IMR-90 (cell line): Measurements from ENCODE around the gene SNX15. TPM values are rescaled to one million over a fixed set of nuclear protein-coding genes. Genes with fewer than 3 reads are reported as not detected.

Experiments
- ATAC-seq: fragments of 200-7000 bp; cut with Tn5 transposase; 2 replicates; pipeline ENCODE4 v1.9.1; 2020; ENCODE audit warnings: low read depth, mild to moderate bottlenecking, moderate library complexity
- BruUV-seq: library from RNA; stranded (reverse); fragments of 400-500 nt; replicated peaks from 2 replicates; lab custom pipeline; 2021; lab: Mats Ljungman, UMichigan
- CTCF ChIA-PET: fragments of 300-600 bp; formaldehyde crosslinking; extraction: SDS; loops from one replicate; lab custom pipeline; 2021; ENCODE audit warnings: antibody characterized with exemption; lab: Yijun Ruan, JAX
- POLR2A ChIA-PET: fragments of 300-600 bp; sonication (Branson Sonifier 250); formaldehyde crosslinking; loops from one replicate; lab custom pipeline; 2022; ENCODE audit warnings: antibody characterized with exemption; ENCODE audit not compliant: unreplicated experiment; lab: Charles Lee
- DNase-seq: peaks from one replicate; pipeline ENCODE4 v3.0.0; 2013
- H2AFZ ChIP-seq: replicated peaks from 2 replicates; pipeline ENCODE3; 2013; ENCODE audit warnings: low read length, mild to moderate bottlenecking; ENCODE audit not compliant: poor library complexity
- H2AK5ac ChIP-seq: 2 replicates; pipeline ENCODE4 v1.6.1; 2013; ENCODE audit warnings: low read depth, low read length, inconsistent platforms
- H2AK9ac ChIP-seq: replicated peaks from 2 replicates; pipeline ENCODE3; 2013; ENCODE audit warnings: mild to moderate bottlenecking, low read depth, low read length, moderate library complexity; ENCODE audit not compliant: poor library complexity
- H2BK120ac ChIP-seq: 2 replicates; pipeline ENCODE4 v1.6.1; 2013; ENCODE audit warnings: low read depth, low read length, inconsistent platforms
- H2BK15ac ChIP-seq: 3 replicates; pipeline ENCODE4 v1.6.1; 2013; ENCODE audit warnings: low read depth, low read length, inconsistent platforms
- H2BK20ac ChIP-seq: 2 replicates; pipeline ENCODE4 v1.6.1; 2013; ENCODE audit warnings: low read depth, mild to moderate bottlenecking, inconsistent platforms, low read length, moderate library complexity
- H2BK5ac ChIP-seq: 2 replicates; pipeline ENCODE4 v1.6.1; 2013; ENCODE audit warnings: mild to moderate bottlenecking, low read depth, low read length, inconsistent platforms; ENCODE audit not compliant: poor library complexity, severe bottlenecking
- H3K14ac ChIP-seq: replicated peaks from 2 replicates; pipeline ENCODE4 v1.6.1; 2013; ENCODE audit warnings: low read depth, low read length, inconsistent platforms
- H3K18ac ChIP-seq: 2 replicates; pipeline ENCODE4 v1.6.1; 2013; ENCODE audit warnings: low read depth, low read length, control low read depth
- H3K23ac ChIP-seq: 2 replicates; pipeline ENCODE4 v1.6.1; 2013; ENCODE audit warnings: low read depth, low read length, inconsistent platforms
- H3K27ac ChIP-seq: 2 replicates; pipeline ENCODE4 v1.5.1; 2013; ENCODE audit warnings: mild to moderate bottlenecking, control low read depth, low read length; ENCODE audit not compliant: insufficient read depth
- H3K27me3 ChIP-seq: 2 replicates; pipeline ENCODE4 v1.6.1; 2013; ENCODE audit warnings: low read length; ENCODE audit not compliant: control insufficient read depth, insufficient read depth
- H3K36me3 ChIP-seq: 2 replicates; pipeline ENCODE4 v1.6.1; 2013; ENCODE audit warnings: low read length, mixed read lengths; ENCODE audit not compliant: control insufficient read depth, insufficient read depth
- H3K4ac ChIP-seq: 2 replicates; pipeline ENCODE4 v1.6.1; 2013; ENCODE audit warnings: low read depth, low read length, inconsistent platforms
- H3K4me1 ChIP-seq: 2 replicates; pipeline ENCODE4 v1.6.1; 2013; ENCODE audit warnings: low read length, mixed read lengths; ENCODE audit not compliant: control insufficient read depth, insufficient read depth
- H3K4me2 ChIP-seq: 2 replicates; pipeline ENCODE4 v1.6.1; 2013; ENCODE audit warnings: low read depth, mild to moderate bottlenecking, control low read depth, low read length, moderate library complexity
- H3K4me3 ChIP-seq: 2 replicates; pipeline ENCODE4 v1.5.1; 2013; ENCODE audit warnings: low read depth, mild to moderate bottlenecking, control low read depth, low read length, moderate library complexity; ENCODE audit not compliant: insufficient read depth
- H3K56ac ChIP-seq: 2 replicates; pipeline ENCODE4 v1.6.1; 2013; ENCODE audit warnings: low read length, inconsistent platforms; ENCODE audit not compliant: insufficient read depth; ENCODE audit errors: extremely low read depth
- H3K79me1 ChIP-seq, 2 experiments: 2 replicates each; pipeline ENCODE4 v1.6.1; 2013; ENCODE audit warnings: low read length in 2 of 2, inconsistent platforms in 1 of 2, low read depth in 1 of 2
- H3K9ac ChIP-seq: 2 replicates; pipeline ENCODE4 v1.6.1; 2013; ENCODE audit warnings: low read depth, low read length, control low read depth
- H3K9me1 ChIP-seq: 2 replicates; pipeline ENCODE4 v1.6.1; 2013; ENCODE audit warnings: low read length, inconsistent platforms; ENCODE audit not compliant: insufficient read depth
- H3K9me3 ChIP-seq: 2 replicates; pipeline ENCODE4 v1.6.1; 2013; ENCODE audit warnings: low read length; ENCODE audit not compliant: control insufficient read depth, insufficient read depth
- H4K20me1 ChIP-seq: 2 replicates; pipeline ENCODE4 v1.6.1; 2013; ENCODE audit warnings: low read length, inconsistent platforms; ENCODE audit not compliant: insufficient read depth
- H4K5ac ChIP-seq: 2 replicates; pipeline ENCODE4 v1.6.1; 2013; ENCODE audit warnings: mild to moderate bottlenecking, low read depth, low read length, control low read depth
- H4K8ac ChIP-seq, 2 experiments: 2 replicates each; pipeline ENCODE4 v1.6.1; 2013; ENCODE audit warnings: low read depth in 2 of 2, low read length in 2 of 2, control low read depth in 1 of 2, inconsistent platforms in 1 of 2
- H4K91ac ChIP-seq: 2 replicates; pipeline ENCODE4 v1.6.1; 2013; ENCODE audit warnings: low read depth, low read length, inconsistent platforms; ENCODE audit not compliant: insufficient read depth
- BHLHE40 ChIP-seq: fragments of 150-350 bp; IDR thresholded peaks from 2 replicates; pipeline ENCODE4 v1.6.1; 2016; ENCODE audit warnings: mild to moderate bottlenecking, low read depth, low read length
- CEBPB ChIP-seq: IDR thresholded peaks from 2 replicates; pipeline ENCODE4 v1.6.1; 2012; ENCODE audit warnings: low read depth, low read length, improper control_type of control experiment
- CHD1 ChIP-seq: IDR thresholded peaks from 2 replicates; pipeline ENCODE4 v1.6.1; 2012; ENCODE audit warnings: low read depth, low read length, improper control_type of control experiment
- FOS ChIP-seq: fragments of 150-350 bp; IDR thresholded peaks from 2 replicates; pipeline ENCODE4 v1.6.1; 2016; ENCODE audit warnings: low read depth, low read length
- MAFK ChIP-seq: IDR thresholded peaks from 2 replicates; pipeline ENCODE4 v1.6.1; 2012; ENCODE audit warnings: low read depth, low read length, improper control_type of control experiment
- MAZ ChIP-seq: IDR thresholded peaks from 2 replicates; pipeline ENCODE4 v1.6.1; 2012; ENCODE audit warnings: low read depth, mild to moderate bottlenecking, low read length, improper control_type of control experiment, moderate library complexity, borderline replicate concordance
- MXI1 ChIP-seq: IDR thresholded peaks from 2 replicates; pipeline ENCODE4 v1.6.1; 2012; ENCODE audit warnings: low read depth, mild to moderate bottlenecking, low read length, moderate library complexity, borderline replicate concordance
- NFE2L2 ChIP-seq: fragments of 150-350 bp; IDR thresholded peaks from 2 replicates; pipeline ENCODE4 v1.6.1; 2016; ENCODE audit warnings: low read depth, mild to moderate bottlenecking, low read length
- POLR2A ChIP-seq: IDR thresholded peaks from 2 replicates; pipeline ENCODE4 v1.6.1; 2012; ENCODE audit warnings: mild to moderate bottlenecking, low read depth, low read length
- RAD21 ChIP-seq: IDR thresholded peaks from 2 replicates; pipeline ENCODE4 v1.6.1; 2012; ENCODE audit warnings: low read length, improper control_type of control experiment
- RCOR1 ChIP-seq: IDR thresholded peaks from 2 replicates; pipeline ENCODE4 v1.6.1; 2012; ENCODE audit warnings: mild to moderate bottlenecking, low read length, improper control_type of control experiment; ENCODE audit not compliant: insufficient replicate concordance
- RFX5 ChIP-seq: IDR thresholded peaks from 2 replicates; pipeline ENCODE4 v1.8.0; 2012; ENCODE audit warnings: low read depth, mild to moderate bottlenecking, low read length, moderate library complexity
- SMC3 ChIP-seq: fragments of 150-350 bp; IDR thresholded peaks from 2 replicates; pipeline ENCODE4 v1.6.1; 2016; ENCODE audit warnings: low read depth, mild to moderate bottlenecking, antibody characterized with exemption, low read length, moderate library complexity
- USF2 ChIP-seq: fragments of 150-350 bp; IDR thresholded peaks from 2 replicates; pipeline ENCODE4 v1.6.1; 2017; ENCODE audit warnings: mild to moderate bottlenecking, antibody characterized with exemption, low read length, low read depth
- WGBS, 2 experiments: methylation state at CpG; one replicate each; pipeline versions ENCODE4 v1.1.5 to v1.1.7; 2013; ENCODE audit warnings: missing lambda C conversion rate in 2 of 2; ENCODE audit not compliant: insufficient read length in 1 of 2; ENCODE audit errors: extremely low coverage in 2 of 2; 5-methylcytosine and 5-hydroxymethylcytosine counted together
- dilution Hi-C: fragments of 300-500 bp; cut with HindIII; formaldehyde crosslinking; loops from one replicate; pipeline ENCODE4 v1.14.3; 2018; ENCODE audit warnings: low sequenced_read_pairs; ENCODE audit not compliant: unreplicated experiment
- in situ Hi-C: fragments of 300-500 bp; cut with MboI; formaldehyde crosslinking; loops from 3 replicates; pipeline ENCODE4 v1.14.3; 2019; ENCODE audit warnings: low sequenced_read_pairs, inconsistent platforms, mixed read lengths
- intact Hi-C: fragments of 100-400 bp; cut with micrococcal nuclease; formaldehyde crosslinking; loops from 2 replicates; pipeline ENCODE4 v1.10.0; 2022
- polyA plus RNA-seq, 3 experiments: library from polyadenylated mRNA; depleted of rRNA; stranded (reverse); fragments of >200 nt; gene quantifications; 2 replicates each; pipeline ENCODE4 v1.2.3, GENCODE V29; 2012; ENCODE audit warnings: low replicate concordance in 1 of 3
- total RNA-seq: library from RNA; depleted of rRNA; stranded (reverse); fragments of >200 nt; gene quantifications from 2 replicates; pipeline ENCODE4 v1.2.3, GENCODE V29; 2012
- TF ChIP-seq, protein P1 (sequence below): conservative IDR thresholded peaks from 2 replicates; pipeline ENCODE4 v1.5.1; 2012; ENCODE audit warnings: mild to moderate bottlenecking, low read depth, low read length, improper control_type of control experiment
- TF ChIP-seq, protein P2 (sequence below): fragments of 150-350 bp; IDR thresholded peaks from 2 replicates; pipeline ENCODE4 v1.6.1; 2016; ENCODE audit warnings: low read depth, mild to moderate bottlenecking, low read length, moderate library complexity, borderline replicate concordance

Gene SNX15
- total and polyA plus RNA-seq, 2 of the 4 experiments (the other 2 are of a cell fraction): 9.0 to 16.3 TPM

DNA sequence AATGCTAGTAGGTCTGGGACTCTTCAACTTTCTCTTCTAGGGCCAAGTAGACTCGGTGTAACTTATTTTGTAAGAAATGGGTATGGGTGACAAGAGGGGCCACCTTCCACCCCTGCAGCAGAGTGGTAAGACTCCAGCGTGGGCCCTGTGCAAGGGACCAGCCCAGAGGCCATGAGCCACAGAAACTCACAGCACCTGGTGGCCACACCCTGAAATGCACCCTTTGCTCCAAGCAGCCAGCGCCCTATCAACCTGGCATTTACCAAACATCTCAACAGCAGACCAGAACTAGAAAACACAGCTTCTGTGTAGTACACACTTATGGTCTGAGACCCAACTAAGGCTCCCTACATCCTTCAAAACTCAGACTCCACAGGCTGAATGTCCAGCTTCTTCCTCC is 50.9 kb downstream of the SNX15 start:
- Histone ChIP-seq H4K91ac (no peak overlapping the region), H3K4me3 (no peak overlapping the region), H3K79me1 (peaks cover 29 to 49% of the 10 kb centered on the region in 2 experiments), H2AK5ac (no peak overlapping the region), H3K14ac (no peak overlapping the region), H2BK15ac (no peak overlapping the region), H3K56ac (no peak overlapping the region), H2AFZ (no peak overlapping the region), H2AK9ac (no peak overlapping the region), H3K4me1 (no peaks in the 10 kb centered on the region), H3K9me3 (no peaks in the 10 kb centered on the region), H3K18ac (no peak overlapping the region), H3K27me3 (no peaks in the 10 kb centered on the region), H2BK5ac (no peak overlapping the region), H3K9ac (no peak overlapping the region), H3K4me2 (no peak overlapping the region), H4K5ac (no peak overlapping the region), H4K8ac (no peak overlapping the region), H3K9me1 (no peaks in the 10 kb centered on the region; the same call in 1 of the 2 replicates), H3K36me3 (peaks cover 2% of the 10 kb centered on the region), H2BK120ac (no peak overlapping the region), H3K27ac (no peak overlapping the region), H4K20me1 (no peaks in the 10 kb centered on the region), H3K23ac (no peak overlapping the region), H3K4ac (no peak overlapping the region), H2BK20ac (no peak overlapping the region)
- ChIA-PET CTCF (no interaction called here), POLR2A (no interaction called here)
- dilution Hi-C loops (no loop called here), in situ Hi-C loops (no loop called here), intact Hi-C loops (no loop called here)
- WGBS, 2 experiments: 40% methylated on average over 1 of the region's 3 CpGs; no CpG with 5 or more reads in 1 of the 2 experiments
- DNase-seq: peak; percentile 17
- peak; percentile 71 for ATAC-seq
- no TSS peak for BruUV-seq
- TF ChIP-seq, protein P1, sequence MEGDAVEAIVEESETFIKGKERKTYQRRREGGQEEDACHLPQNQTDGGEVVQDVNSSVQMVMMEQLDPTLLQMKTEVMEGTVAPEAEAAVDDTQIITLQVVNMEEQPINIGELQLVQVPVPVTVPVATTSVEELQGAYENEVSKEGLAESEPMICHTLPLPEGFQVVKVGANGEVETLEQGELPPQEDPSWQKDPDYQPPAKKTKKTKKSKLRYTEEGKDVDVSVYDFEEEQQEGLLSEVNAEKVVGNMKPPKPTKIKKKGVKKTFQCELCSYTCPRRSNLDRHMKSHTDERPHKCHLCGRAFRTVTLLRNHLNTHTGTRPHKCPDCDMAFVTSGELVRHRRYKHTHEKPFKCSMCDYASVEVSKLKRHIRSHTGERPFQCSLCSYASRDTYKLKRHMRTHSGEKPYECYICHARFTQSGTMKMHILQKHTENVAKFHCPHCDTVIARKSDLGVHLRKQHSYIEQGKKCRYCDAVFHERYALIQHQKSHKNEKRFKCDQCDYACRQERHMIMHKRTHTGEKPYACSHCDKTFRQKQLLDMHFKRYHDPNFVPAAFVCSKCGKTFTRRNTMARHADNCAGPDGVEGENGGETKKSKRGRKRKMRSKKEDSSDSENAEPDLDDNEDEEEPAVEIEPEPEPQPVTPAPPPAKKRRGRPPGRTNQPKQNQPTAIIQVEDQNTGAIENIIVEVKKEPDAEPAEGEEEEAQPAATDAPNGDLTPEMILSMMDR: peak; percentile 43
- TF ChIP-seq CHD1 (no peak), MXI1 (no peak), MAFK (no peak), FOS (no peak), BHLHE40 (no peak), MAZ (no peak), RAD21 (peak; percentile 51), RCOR1 (no peak), CEBPB (no peak), POLR2A (no peak), USF2 (no peak), SMC3 (peak; percentile 39; the same call in 1 of the 2 replicates), NFE2L2 (no peak), RFX5 (no peak)
- TF ChIP-seq, protein P2, sequence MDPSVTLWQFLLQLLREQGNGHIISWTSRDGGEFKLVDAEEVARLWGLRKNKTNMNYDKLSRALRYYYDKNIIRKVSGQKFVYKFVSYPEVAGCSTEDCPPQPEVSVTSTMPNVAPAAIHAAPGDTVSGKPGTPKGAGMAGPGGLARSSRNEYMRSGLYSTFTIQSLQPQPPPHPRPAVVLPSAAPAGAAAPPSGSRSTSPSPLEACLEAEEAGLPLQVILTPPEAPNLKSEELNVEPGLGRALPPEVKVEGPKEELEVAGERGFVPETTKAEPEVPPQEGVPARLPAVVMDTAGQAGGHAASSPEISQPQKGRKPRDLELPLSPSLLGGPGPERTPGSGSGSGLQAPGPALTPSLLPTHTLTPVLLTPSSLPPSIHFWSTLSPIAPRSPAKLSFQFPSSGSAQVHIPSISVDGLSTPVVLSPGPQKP: no peak
